ENCODE data around the gene RPS26. TPM values are rescaled to one million over a fixed set of nuclear protein-coding genes. Genes with fewer than 3 reads are reported as not detected.
"Not testable (repeated sequence)": the region's sequence is repeated elsewhere in the genome, so short reads cannot be mapped to it uniquely, and the experiment has no call there.

Gene RPS26
- total RNA-seq, 1 donor, result 459 TPM

DNA sequence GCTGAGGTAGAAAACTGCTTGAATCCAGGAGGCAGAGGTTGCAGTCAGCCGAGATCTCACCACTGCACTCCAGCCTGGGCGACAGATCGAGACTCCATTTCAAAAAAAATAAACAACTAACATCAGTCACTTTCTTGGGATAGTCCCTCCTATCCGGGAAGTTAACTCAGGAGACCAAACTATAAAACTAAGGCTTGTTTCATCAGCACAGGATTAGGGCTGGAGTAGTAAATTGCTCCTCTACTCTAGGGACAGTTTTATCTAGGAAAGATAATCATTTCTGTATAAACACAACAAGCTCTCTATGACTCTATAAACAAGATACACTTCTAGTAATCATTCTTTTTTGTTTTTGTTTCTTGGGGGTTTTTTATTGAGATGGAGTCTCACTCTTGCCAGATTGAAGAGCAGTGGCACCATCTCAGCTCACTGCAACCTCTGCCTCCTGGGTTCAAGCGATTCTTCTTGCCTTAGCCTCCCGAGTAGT lies 11.7 kb downstream of the RPS26 start:
- no peaks in the 10 kb centered on the region for H3K79me2 ChIP-seq (ENCODE audit: insufficient read depth, low read length)
- TF ChIP-seq, protein P1, sequence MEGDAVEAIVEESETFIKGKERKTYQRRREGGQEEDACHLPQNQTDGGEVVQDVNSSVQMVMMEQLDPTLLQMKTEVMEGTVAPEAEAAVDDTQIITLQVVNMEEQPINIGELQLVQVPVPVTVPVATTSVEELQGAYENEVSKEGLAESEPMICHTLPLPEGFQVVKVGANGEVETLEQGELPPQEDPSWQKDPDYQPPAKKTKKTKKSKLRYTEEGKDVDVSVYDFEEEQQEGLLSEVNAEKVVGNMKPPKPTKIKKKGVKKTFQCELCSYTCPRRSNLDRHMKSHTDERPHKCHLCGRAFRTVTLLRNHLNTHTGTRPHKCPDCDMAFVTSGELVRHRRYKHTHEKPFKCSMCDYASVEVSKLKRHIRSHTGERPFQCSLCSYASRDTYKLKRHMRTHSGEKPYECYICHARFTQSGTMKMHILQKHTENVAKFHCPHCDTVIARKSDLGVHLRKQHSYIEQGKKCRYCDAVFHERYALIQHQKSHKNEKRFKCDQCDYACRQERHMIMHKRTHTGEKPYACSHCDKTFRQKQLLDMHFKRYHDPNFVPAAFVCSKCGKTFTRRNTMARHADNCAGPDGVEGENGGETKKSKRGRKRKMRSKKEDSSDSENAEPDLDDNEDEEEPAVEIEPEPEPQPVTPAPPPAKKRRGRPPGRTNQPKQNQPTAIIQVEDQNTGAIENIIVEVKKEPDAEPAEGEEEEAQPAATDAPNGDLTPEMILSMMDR (IDR thresholded peaks at IDR 0.05; ENCODE audit: extremely low read depth, low read depth, low read length), result no peak
- H3K4me3 ChIP-seq (ENCODE audit: insufficient read depth, low read length), result no peak overlapping the region
- H3K27me3 ChIP-seq (ENCODE audit: insufficient read depth, low read length), result no peaks in the 10 kb centered on the region
- no peaks in the 10 kb centered on the region for H3K36me3 ChIP-seq (ENCODE audit: insufficient read depth, low read length)
- no peak overlapping the region for H3K4me2 ChIP-seq (ENCODE audit: insufficient read depth, low read length)
- no peaks in the 10 kb centered on the region for H4K20me1 ChIP-seq (ENCODE audit: insufficient read depth, low read length)
- H3K9me3 ChIP-seq (ENCODE audit: low read depth, low read length), result no peaks in the 10 kb centered on the region
- no peak overlapping the region for H2AFZ ChIP-seq (ENCODE audit: low read length)
- no peak for DNase-seq (ENCODE audit: insufficient read length, low spot score, missing footprints)
- H3K4me1 ChIP-seq (ENCODE audit: insufficient read depth, low read length), result peaks cover 3% of the 10 kb centered on the region
- H3K27ac ChIP-seq (ENCODE audit: low read depth, low read length), result no peak overlapping the region

DNA sequence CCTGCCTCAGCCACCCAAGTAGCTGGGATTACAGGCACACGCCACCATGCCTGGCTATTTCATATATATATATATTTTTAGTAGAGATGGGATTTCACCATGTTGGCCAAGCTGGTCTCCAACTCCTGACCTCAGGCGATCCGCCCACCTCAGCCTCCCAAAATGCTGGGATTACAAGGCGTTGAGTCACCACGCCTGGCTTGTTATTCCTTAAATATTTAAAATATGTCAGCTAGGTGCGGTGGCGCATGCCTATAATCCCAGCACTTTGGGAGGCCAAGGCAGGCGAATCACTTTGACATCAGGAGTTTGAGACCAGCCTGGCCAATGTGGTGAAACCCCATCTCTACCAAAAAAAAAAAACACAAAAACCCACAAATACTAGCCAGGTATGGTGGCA lies 18.2 kb downstream of the RPS26 start:
- not testable (repeated sequence) for H2AFZ ChIP-seq (ENCODE audit: low read length); H3K4me3 ChIP-seq (ENCODE audit: insufficient read depth, low read length); H3K9me3 ChIP-seq (ENCODE audit: low read depth, low read length); H4K20me1 ChIP-seq (ENCODE audit: insufficient read depth, low read length); H3K4me1 ChIP-seq (ENCODE audit: insufficient read depth, low read length); H3K36me3 ChIP-seq (ENCODE audit: insufficient read depth, low read length); H3K79me2 ChIP-seq (ENCODE audit: insufficient read depth, low read length); H3K27me3 ChIP-seq (ENCODE audit: insufficient read depth, low read length); H3K4me2 ChIP-seq (ENCODE audit: insufficient read depth, low read length)
- peak; percentile 82 for DNase-seq (ENCODE audit: insufficient read length, low spot score, missing footprints)
- H3K27ac ChIP-seq (ENCODE audit: low read depth, low read length), result peak overlapping the region; percentile 23

DNA sequence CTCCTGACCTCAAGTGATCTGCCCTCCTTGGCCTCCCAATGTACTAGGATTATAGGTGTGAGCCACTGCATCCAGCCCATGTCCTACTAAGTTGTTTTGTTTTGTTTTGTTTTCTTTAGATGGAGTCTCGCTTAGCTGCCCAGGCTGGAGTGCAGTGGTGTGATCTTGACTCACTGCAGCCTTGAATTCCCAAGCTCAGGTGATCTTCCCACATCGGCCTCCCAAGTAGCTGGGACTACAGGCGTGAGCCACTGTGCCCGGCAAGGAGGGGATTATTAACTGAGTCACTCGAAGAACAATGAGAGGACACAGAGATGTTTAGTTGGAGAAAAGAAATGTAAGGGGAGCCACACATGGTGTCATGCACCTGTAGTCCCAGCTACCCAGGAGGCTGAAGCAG lies 20.3 kb downstream of the RPS26 start:
- no peaks in the 10 kb centered on the region for H3K79me2 ChIP-seq (ENCODE audit: insufficient read depth, low read length)
- no peak for DNase-seq (ENCODE audit: insufficient read length, low spot score, missing footprints)
- TF ChIP-seq, protein P1 (IDR thresholded peaks at IDR 0.05; ENCODE audit: extremely low read depth, low read depth, low read length), result no peak
- no peaks in the 10 kb centered on the region for H4K20me1 ChIP-seq (ENCODE audit: insufficient read depth, low read length)
- no peak overlapping the region for H3K4me3 ChIP-seq (ENCODE audit: insufficient read depth, low read length)
- no peaks in the 10 kb centered on the region for H3K9me3 ChIP-seq (ENCODE audit: low read depth, low read length)
- no peaks in the 10 kb centered on the region for H3K27me3 ChIP-seq (ENCODE audit: insufficient read depth, low read length)
- no peak overlapping the region for H2AFZ ChIP-seq (ENCODE audit: low read length)
- no peak overlapping the region for H3K27ac ChIP-seq (ENCODE audit: low read depth, low read length)
- H3K36me3 ChIP-seq (ENCODE audit: insufficient read depth, low read length), result no peaks in the 10 kb centered on the region
- no peak overlapping the region for H3K4me2 ChIP-seq (ENCODE audit: insufficient read depth, low read length)
- H3K4me1 ChIP-seq (ENCODE audit: insufficient read depth, low read length), result peaks cover 7% of the 10 kb centered on the region

DNA sequence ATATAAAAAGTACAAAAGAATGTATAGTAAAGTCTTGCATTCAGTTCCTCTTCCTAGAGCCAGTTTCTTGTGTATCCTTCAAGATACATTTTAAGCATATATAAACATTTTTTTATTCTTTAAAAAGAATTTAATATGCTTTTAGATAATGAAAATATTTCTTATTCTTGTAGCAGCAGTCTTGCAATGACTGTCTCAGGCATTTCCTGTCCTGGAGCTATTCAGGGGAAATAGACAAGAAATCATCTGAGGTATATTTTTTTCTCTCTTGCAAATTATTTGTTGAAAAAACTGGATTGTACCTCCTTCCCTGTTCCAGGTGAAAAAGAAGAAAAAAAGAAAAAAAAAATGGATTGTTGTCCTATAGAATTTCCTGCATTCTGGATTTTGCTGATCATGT lies 21.3 kb downstream of the RPS26 start:
- peak overlapping the region; percentile 17 for H3K27ac ChIP-seq (ENCODE audit: low read depth, low read length)
- no peak overlapping the region for H2AFZ ChIP-seq (ENCODE audit: low read length)
- H4K20me1 ChIP-seq (ENCODE audit: insufficient read depth, low read length), result no peaks in the 10 kb centered on the region
- DNase-seq (ENCODE audit: insufficient read length, low spot score, missing footprints), result peak; percentile 76
- H3K4me2 ChIP-seq (ENCODE audit: insufficient read depth, low read length), result no peak overlapping the region
- no peaks in the 10 kb centered on the region for H3K9me3 ChIP-seq (ENCODE audit: low read depth, low read length)
- TF ChIP-seq, protein P1 (IDR thresholded peaks at IDR 0.05; ENCODE audit: extremely low read depth, low read depth, low read length), result no peak
- no peaks in the 10 kb centered on the region for H3K36me3 ChIP-seq (ENCODE audit: insufficient read depth, low read length)
- H3K4me3 ChIP-seq (ENCODE audit: insufficient read depth, low read length), result no peak overlapping the region
- no peaks in the 10 kb centered on the region for H3K79me2 ChIP-seq (ENCODE audit: insufficient read depth, low read length)
- H3K27me3 ChIP-seq (ENCODE audit: insufficient read depth, low read length), result no peaks in the 10 kb centered on the region
- H3K4me1 ChIP-seq (ENCODE audit: insufficient read depth, low read length), result peaks cover 7% of the 10 kb centered on the region

Data from osteoblast (primary cell).